Breast epithelium (tissue), 4 donors: ENCODE results near the gene PIP5K1B. TPM values are rescaled to one million over a fixed set of nuclear protein-coding genes. Genes with fewer than 3 reads are reported as not detected.

Source experiments
- DNase-seq, 2 donors: peaks; one replicate each; pipeline ENCODE4 v3.0.0-alpha.2; 2019; ENCODE audit warnings: low spot score in 2 of 2
- H3K27ac ChIP-seq, 2 donors: fragments of 200-600 bp; sonication (generic) in 1 of 2; one replicate each; pipeline ENCODE4 v1.5.1; 2016 to 2019; ENCODE audit warnings: mild to moderate bottlenecking in 1 of 2
- H3K27me3 ChIP-seq, 2 donors: fragments of 200-600 bp; sonication (generic) in 1 of 2; one replicate each; pipeline versions ENCODE4 v1.5.1 to v1.6.0; 2017 to 2019; ENCODE audit warnings: control low read depth in 1 of 2, mild to moderate bottlenecking in 1 of 2
- H3K36me3 ChIP-seq: fragments of 200-600 bp; one replicate; pipeline ENCODE4 v1.5.1; 2019
- H3K4me1 ChIP-seq, 2 donors: fragments of 200-600 bp; sonication (generic); one replicate each; pipeline ENCODE4 v1.5.1; 2016 to 2019; ENCODE audit warnings: control low read depth in 1 of 2
- H3K4me3 ChIP-seq, 3 donors: fragments of 200-600 bp; sonication (generic); 1 replicate in 2 of 3; 2 replicates in 1 of 3; pipeline ENCODE4 v1.5.1; 2016 to 2019; ENCODE audit warnings: mild to moderate bottlenecking in 3 of 3, moderate library complexity in 2 of 3
- H3K9me3 ChIP-seq, 2 donors: fragments of 200-600 bp; sonication (generic) in 1 of 2; one replicate each; pipeline ENCODE4 v1.5.1; 2016 to 2019; ENCODE audit warnings: control low read depth in 1 of 2
- POLR2A ChIP-seq: fragments of 450-650 bp; IDR thresholded peaks from one replicate; pipeline ENCODE4 v1.6.1; 2016; ENCODE audit warnings: antibody characterized with exemption, mild to moderate bottlenecking, moderate library complexity
- POLR2AphosphoS5 ChIP-seq, 3 donors: sonication (generic); formaldehyde crosslinking; IDR thresholded peaks; one replicate each; pipeline ENCODE4 v1.6.1; 2017; ENCODE audit warnings: antibody characterized with exemption in 3 of 3
- intact Hi-C: fragments of 100-400 bp; cut with DNase I; formaldehyde crosslinking; loops from one replicate; pipeline ENCODE4 v1.15.1; 2023; ENCODE audit warnings: low total_unique reads
- total RNA-seq, 3 donors: library from RNA; depleted of rRNA; stranded (reverse); fragments of >200 nt; gene quantifications; one replicate each; pipeline ENCODE4 v1.1.0, GENCODE V29; 2016
- TF ChIP-seq, protein P1 (sequence below), 3 donors: fragments of 450-650 bp; IDR thresholded peaks; one replicate each; pipeline ENCODE4 v1.5.1; 2016 to 2017; ENCODE audit warnings: antibody characterized with exemption in 3 of 3, mild to moderate bottlenecking in 3 of 3, moderate library complexity in 3 of 3

PIP5K1B gene
- total RNA-seq, 3 donors from 2014 or later = 0.80 to 11.1 (median 9.8) TPM

DNA sequence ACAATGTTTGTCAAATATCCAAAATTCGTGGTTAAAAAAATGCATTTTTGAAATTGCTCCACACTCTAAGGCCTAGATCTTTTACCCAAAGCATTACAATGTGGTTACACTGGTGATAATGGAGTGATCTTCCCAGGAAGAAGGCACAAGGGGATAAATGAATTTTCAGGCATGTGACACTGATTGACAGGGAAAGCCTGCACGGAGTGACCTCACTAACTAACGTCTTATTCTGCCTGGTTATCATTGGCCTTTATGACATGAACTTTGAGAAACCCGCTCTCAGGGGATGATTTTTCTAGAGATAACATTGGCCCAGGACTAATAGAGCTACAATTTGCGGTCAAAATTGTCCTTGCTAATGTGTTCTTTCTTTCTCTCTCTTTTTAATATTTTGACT lies 171.2 kb downstream of the PIP5K1B start:
- TF ChIP-seq, protein P1, sequence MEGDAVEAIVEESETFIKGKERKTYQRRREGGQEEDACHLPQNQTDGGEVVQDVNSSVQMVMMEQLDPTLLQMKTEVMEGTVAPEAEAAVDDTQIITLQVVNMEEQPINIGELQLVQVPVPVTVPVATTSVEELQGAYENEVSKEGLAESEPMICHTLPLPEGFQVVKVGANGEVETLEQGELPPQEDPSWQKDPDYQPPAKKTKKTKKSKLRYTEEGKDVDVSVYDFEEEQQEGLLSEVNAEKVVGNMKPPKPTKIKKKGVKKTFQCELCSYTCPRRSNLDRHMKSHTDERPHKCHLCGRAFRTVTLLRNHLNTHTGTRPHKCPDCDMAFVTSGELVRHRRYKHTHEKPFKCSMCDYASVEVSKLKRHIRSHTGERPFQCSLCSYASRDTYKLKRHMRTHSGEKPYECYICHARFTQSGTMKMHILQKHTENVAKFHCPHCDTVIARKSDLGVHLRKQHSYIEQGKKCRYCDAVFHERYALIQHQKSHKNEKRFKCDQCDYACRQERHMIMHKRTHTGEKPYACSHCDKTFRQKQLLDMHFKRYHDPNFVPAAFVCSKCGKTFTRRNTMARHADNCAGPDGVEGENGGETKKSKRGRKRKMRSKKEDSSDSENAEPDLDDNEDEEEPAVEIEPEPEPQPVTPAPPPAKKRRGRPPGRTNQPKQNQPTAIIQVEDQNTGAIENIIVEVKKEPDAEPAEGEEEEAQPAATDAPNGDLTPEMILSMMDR (IDR thresholded peaks at IDR 0.05) = no peak
- TF ChIP-seq POLR2AphosphoS5 (IDR thresholded peaks at IDR 0.05) (no peak), POLR2A (no peak)
- Histone ChIP-seq H3K36me3 (no peaks in the 10 kb centered on the region), H3K4me3 (no peak overlapping the region), H3K4me1 (peaks cover 0 to 6% of the 10 kb centered on the region in 2 donors), H3K27ac (peak overlapping the region; percentile 73 to 74), H3K27me3 (no peaks in the 10 kb centered on the region), H3K9me3 (no peaks in the 10 kb centered on the region)
- intact Hi-C loops = no loop called here
- DNase-seq = no peak

DNA sequence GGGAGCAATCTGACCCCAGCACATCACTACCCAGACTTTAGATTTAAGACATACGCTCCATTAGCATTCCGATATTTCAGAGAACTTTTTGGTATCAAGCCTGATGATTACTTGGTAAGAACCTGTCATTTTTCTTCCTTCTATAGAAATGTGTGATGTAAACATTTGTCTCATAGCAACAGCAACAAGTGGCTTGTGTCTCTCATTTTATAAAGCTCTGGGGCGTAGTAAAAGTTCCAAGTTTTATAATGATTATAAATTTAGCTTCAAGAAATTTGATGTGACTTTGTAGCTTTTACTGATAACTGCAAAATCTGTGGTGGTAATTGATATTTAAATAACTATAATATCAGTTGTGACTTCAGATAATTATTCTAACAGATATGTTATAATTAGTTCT lies 171.6 kb downstream of the PIP5K1B start:
- Histone ChIP-seq H3K9me3 (no peaks in the 10 kb centered on the region), H3K36me3 (no peaks in the 10 kb centered on the region), H3K27me3 (no peaks in the 10 kb centered on the region), H3K27ac (peak overlapping the region; percentile 73 to 74), H3K4me1 (peaks cover 0 to 5% of the 10 kb centered on the region in 2 donors), H3K4me3 (no peak overlapping the region)
- no peak for DNase-seq
- intact Hi-C loops = no loop called here
- TF ChIP-seq, protein P1 (IDR thresholded peaks at IDR 0.05) = no peak
- TF ChIP-seq POLR2AphosphoS5 (IDR thresholded peaks at IDR 0.05) (no peak), POLR2A (no peak)

DNA sequence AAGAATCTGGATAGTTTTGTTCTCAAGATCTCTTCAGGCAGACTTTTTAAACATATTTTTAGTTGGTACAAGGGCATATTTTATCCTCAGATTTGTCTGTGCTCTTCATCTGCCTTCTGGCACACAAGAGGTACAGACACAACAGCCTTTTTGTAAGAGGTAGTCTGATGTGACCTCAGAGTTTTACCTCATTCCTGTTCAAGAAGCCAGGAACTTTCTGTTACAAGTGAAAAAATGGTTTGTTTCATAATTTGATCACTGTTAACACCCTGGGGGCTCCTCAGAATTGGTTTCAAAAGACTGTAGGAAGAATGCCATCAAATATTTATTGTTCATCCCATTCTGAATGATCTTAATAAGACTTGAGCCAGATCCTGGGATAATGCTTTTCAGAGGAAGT lies 172.2 kb downstream of the PIP5K1B start:
- H3K27ac ChIP-seq = peak overlapping the region; percentile 73 to 74

DNA sequence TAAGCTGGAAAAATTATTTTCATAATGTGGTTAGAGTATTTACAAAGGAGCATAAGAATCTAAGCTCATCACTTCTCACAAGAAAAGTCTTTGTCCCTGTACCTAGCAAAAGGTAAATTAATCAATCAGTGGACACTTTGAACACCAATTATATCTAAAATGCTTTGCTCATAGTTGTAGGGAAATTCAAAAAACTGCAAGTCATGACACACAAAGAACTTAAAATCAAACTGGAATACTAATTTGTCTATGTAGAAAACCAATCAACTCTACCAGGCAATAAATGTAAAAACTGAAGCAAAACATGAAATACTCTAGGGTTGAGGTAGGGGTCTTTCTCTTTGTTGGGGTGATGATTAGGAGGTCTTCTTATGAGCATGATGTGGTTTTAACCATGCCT lies 173.4 kb downstream of the PIP5K1B start:
- H3K9me3 ChIP-seq = no peaks in the 10 kb centered on the region
- no peaks in the 10 kb centered on the region for H3K4me1 ChIP-seq
- no peaks in the 10 kb centered on the region for H3K27me3 ChIP-seq
- no peak for TF ChIP-seq POLR2AphosphoS5 (IDR thresholded peaks at IDR 0.05)
- no peak for TF ChIP-seq POLR2A
- TF ChIP-seq, protein P1 (IDR thresholded peaks at IDR 0.05) = no peak
- intact Hi-C loops = no loop called here
- no peaks in the 10 kb centered on the region for H3K36me3 ChIP-seq
- DNase-seq = no peak
- H3K27ac ChIP-seq = peak overlapping the region; percentile 48 to 74
- no peak overlapping the region for H3K4me3 ChIP-seq

More for the DNA sequence above, 172.2 kb downstream of the PIP5K1B start:
- no peak overlapping the region for H3K4me3 ChIP-seq
- no peaks in the 10 kb centered on the region for H3K9me3 ChIP-seq
- intact Hi-C loops = no loop called here
- H3K27me3 ChIP-seq = no peaks in the 10 kb centered on the region
- DNase-seq = no peak
- no peaks in the 10 kb centered on the region for H3K4me1 ChIP-seq
- H3K36me3 ChIP-seq = no peaks in the 10 kb centered on the region
- TF ChIP-seq, protein P1 (IDR thresholded peaks at IDR 0.05) = no peak
- no peak for TF ChIP-seq POLR2AphosphoS5 (IDR thresholded peaks at IDR 0.05)
- no peak for TF ChIP-seq POLR2A

DNA sequence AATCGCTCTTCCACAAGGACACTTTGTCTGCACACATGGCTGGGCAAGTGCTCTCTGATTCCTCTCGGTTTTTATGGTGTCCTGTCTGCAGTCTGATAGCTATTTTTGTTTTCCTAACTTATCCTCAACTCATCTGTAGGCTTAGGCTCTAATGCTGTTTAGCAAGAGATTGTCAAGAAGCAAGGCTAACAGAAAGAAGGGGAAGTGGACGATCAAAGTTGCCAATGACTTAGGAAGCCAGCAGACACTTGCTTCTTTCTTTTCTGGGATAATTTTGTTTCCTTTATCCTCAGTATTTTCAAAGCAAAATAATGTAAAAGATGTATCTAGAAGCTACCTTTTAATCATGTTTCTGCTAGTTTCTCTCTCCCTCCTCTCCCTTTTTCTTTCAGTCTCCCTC lies 178.2 kb downstream of the PIP5K1B start:
- Histone ChIP-seq H3K27ac (no peak overlapping the region), H3K4me3 (no peak overlapping the region), H3K36me3 (no peaks in the 10 kb centered on the region), H3K9me3 (no peaks in the 10 kb centered on the region), H3K27me3 (no peaks in the 10 kb centered on the region), H3K4me1 (no peaks in the 10 kb centered on the region)
- intact Hi-C loops = no loop called here
- TF ChIP-seq POLR2AphosphoS5 (IDR thresholded peaks at IDR 0.05) (no peak), POLR2A (no peak)
- TF ChIP-seq, protein P1 (IDR thresholded peaks at IDR 0.05) = no peak
- DNase-seq = no peak
